GM12878 (cell line): ENCODE measurements around the gene ZNF827.

ENCODE experiments used
- CREB1 ChIP-seq: IDR thresholded peaks from 2 replicates; pipeline ENCODE4 v1.6.1; 2012; ENCODE audit warnings: low read depth, mild to moderate bottlenecking, inconsistent platforms
- POLR2AphosphoS5 ChIP-seq: IDR thresholded peaks from 2 replicates; pipeline ENCODE4 v1.6.1; 2011; ENCODE audit warnings: mild to moderate bottlenecking, low read length, inconsistent platforms
- RAD51 ChIP-seq: fragments of 450-650 bp; IDR thresholded peaks from 2 replicates; pipeline ENCODE4 v1.6.1; 2016; ENCODE audit warnings: moderate library complexity, mild to moderate bottlenecking, inconsistent platforms
- RFX5 ChIP-seq: IDR thresholded peaks from 2 replicates; pipeline ENCODE4 v1.6.1; 2011; ENCODE audit warnings: low read depth, low read length, improper control_type of control experiment
- TF ChIP-seq, protein P1 (sequence below), 3 experiments: IDR thresholded peaks in 2 of 3; conservative IDR thresholded peaks in 1 of 3; 2 replicates each; pipeline ENCODE4 v1.5.1; 2011; ENCODE audit warnings: low read depth in 3 of 3, low read length in 3 of 3, mild to moderate bottlenecking in 3 of 3, control low read depth in 2 of 3, moderate library complexity in 2 of 3, inconsistent platforms in 1 of 3, mixed read lengths in 1 of 3; ENCODE audit not compliant: control insufficient read depth in 2 of 3, insufficient read depth in 1 of 3; ENCODE audit errors: extremely low read depth in 1 of 3
- TF ChIP-seq, protein P2 (sequence below): IDR thresholded peaks from 2 replicates; pipeline ENCODE4 v1.6.1; 2012; ENCODE audit warnings: low read depth, low read length, improper control_type of control experiment

DNA sequence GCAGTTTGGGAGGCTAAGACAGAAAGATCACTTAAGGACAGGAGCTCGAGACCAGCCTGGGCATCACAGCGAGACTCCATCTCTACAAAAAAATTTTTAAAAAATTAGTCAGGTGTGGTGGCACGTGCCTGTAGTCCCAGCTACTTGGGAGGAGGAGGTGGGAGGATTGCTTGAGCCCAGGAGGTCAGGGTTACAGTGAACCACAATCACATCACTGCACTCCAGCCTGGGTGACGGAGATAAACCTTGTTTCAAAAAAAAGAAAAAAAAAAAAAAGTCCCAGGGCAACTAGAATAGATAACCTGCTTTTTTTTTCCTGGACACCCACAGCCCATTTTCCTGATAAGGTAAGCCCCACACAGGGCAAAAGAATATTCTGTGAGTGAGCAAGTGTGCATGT, 162.4 kb downstream of the ZNF827 start:
- TF ChIP-seq POLR2AphosphoS5 = no peak
- no peak for TF ChIP-seq CREB1
- TF ChIP-seq, protein P1, sequence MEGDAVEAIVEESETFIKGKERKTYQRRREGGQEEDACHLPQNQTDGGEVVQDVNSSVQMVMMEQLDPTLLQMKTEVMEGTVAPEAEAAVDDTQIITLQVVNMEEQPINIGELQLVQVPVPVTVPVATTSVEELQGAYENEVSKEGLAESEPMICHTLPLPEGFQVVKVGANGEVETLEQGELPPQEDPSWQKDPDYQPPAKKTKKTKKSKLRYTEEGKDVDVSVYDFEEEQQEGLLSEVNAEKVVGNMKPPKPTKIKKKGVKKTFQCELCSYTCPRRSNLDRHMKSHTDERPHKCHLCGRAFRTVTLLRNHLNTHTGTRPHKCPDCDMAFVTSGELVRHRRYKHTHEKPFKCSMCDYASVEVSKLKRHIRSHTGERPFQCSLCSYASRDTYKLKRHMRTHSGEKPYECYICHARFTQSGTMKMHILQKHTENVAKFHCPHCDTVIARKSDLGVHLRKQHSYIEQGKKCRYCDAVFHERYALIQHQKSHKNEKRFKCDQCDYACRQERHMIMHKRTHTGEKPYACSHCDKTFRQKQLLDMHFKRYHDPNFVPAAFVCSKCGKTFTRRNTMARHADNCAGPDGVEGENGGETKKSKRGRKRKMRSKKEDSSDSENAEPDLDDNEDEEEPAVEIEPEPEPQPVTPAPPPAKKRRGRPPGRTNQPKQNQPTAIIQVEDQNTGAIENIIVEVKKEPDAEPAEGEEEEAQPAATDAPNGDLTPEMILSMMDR (IDR thresholded peaks at IDR 0.05 in 2 of 3, conservative IDR thresholded peaks at IDR 0.05 in 1 of 3; ENCODE audit: control insufficient read depth in 2 of 3, extremely low read depth in 1 of 3, insufficient read depth in 1 of 3, low read depth in 3 of 3, low read length in 3 of 3) = no peak
- TF ChIP-seq RFX5 = no peak
- TF ChIP-seq, protein P2, sequence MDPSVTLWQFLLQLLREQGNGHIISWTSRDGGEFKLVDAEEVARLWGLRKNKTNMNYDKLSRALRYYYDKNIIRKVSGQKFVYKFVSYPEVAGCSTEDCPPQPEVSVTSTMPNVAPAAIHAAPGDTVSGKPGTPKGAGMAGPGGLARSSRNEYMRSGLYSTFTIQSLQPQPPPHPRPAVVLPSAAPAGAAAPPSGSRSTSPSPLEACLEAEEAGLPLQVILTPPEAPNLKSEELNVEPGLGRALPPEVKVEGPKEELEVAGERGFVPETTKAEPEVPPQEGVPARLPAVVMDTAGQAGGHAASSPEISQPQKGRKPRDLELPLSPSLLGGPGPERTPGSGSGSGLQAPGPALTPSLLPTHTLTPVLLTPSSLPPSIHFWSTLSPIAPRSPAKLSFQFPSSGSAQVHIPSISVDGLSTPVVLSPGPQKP = no peak
- no peak for TF ChIP-seq RAD51
